DLD1 (cell line): Measurements from ENCODE around the gene ICAM3.
"Not testable (repeated sequence)": the region's sequence is repeated elsewhere in the genome, so short reads cannot be mapped to it uniquely, and the experiment has no call there.

Source experiments
- in situ Hi-C: cut with HindIII; loops from 2 replicates; pipeline ENCODE4 v1.10.0; 2017; ENCODE audit warnings: low sequenced_read_pairs

The ICAM3 gene

GRCh38 chr19:10352764-10353671 is 13.6 kb upstream of the ICAM3 start:
- in situ Hi-C loops = no loop called here

GRCh38 chr19:10346509-10346908 is 7.1 kb upstream of the ICAM3 start:
- in situ Hi-C loops = no loop called here

GRCh38 chr19:10344780-10345179 is 5.4 kb upstream of the ICAM3 start:
- in situ Hi-C loops = no loop called here

GRCh38 chr19:10343495-10343894 is 4.1 kb upstream of the ICAM3 start:
- in situ Hi-C loops = no loop called here

GRCh38 chr19:10339977-10340376 is 553 bp upstream of the ICAM3 start:
- in situ Hi-C loops = no loop called here

- in situ Hi-C loops = no loop called here
These were observed 484 bp downstream of the ICAM3 start for GRCh38 chr19:10338940-10339339.

- in situ Hi-C loops = not testable (repeated sequence)
These were observed 2.7 kb downstream of the ICAM3 start for GRCh38 chr19:10336725-10337124.

GRCh38 chr19:10335352-10335985 is 4.0 kb downstream of the ICAM3 start:
- in situ Hi-C loops = no loop called here

- in situ Hi-C loops = no loop called here
These were observed 4.7 kb downstream of the ICAM3 start for GRCh38 chr19:10334588-10335351.

GRCh38 chr19:10333758-10334587 is 5.5 kb downstream of the ICAM3 start:
- in situ Hi-C loops = no loop called here

- in situ Hi-C loops = no loop called here
These were observed 6.3 kb downstream of the ICAM3 start, which contains the start of gene RAVER1 for GRCh38 chr19:10332965-10333757. Gene RAVER1 (minus strand): TSS chr19:10333529. CDS start chr19:10333507, 22 bp downstream.

- in situ Hi-C loops = no loop called here
These were observed 7.1 kb downstream of the ICAM3 start for GRCh38 chr19:10332158-10332964.

- in situ Hi-C loops = no loop called here
These were observed 9.9 kb downstream of the ICAM3 start for GRCh38 chr19:10329555-10329954.

GRCh38 chr19:10328558-10329429 is 10.6 kb downstream of the ICAM3 start:
- in situ Hi-C loops = no loop called here

GRCh38 chr19:10327793-10328192 is 11.6 kb downstream of the ICAM3 start:
- in situ Hi-C loops = no loop called here

- in situ Hi-C loops = no loop called here
These were observed 13.7 kb downstream of the ICAM3 start for GRCh38 chr19:10325732-10326131.

- in situ Hi-C loops = no loop called here
These were observed 17.3 kb downstream of the ICAM3 start for GRCh38 chr19:10321874-10322835.
